HPDE6-E6E7 (cell line): ENCODE results near the gene TENM3.

Experiments
- DNase-seq: peaks from one replicate; pipeline ENCODE4 v3.0.0; 2011; ENCODE audit warnings: missing footprints; ENCODE audit errors: extremely low spot score

TENM3 gene

GRCh38 chr4:182842759-182843390, 599.7 kb downstream of the TENM3 start:
- no peak for DNase-seq

- DNase-seq: no peak
Observed at GRCh38 chr4:182843808-182844325, 600.7 kb downstream of the TENM3 start.

- no peak for DNase-seq
Observed at GRCh38 chr4:182845618-182846017, 602.4 kb downstream of the TENM3 start.

- DNase-seq: no peak
Observed at GRCh38 chr4:182846036-182846435, 602.8 kb downstream of the TENM3 start.

- DNase-seq: no peak
Observed at GRCh38 chr4:182847576-182848450, 604.6 kb downstream of the TENM3 start.

- no peak for DNase-seq
Observed at GRCh38 chr4:182848685-182849084, 605.5 kb downstream of the TENM3 start.
